ENCODE results near the gene CD22.

- no peak for TF ChIP-seq POLR2AphosphoS5 (IDR thresholded peaks at IDR 0.05)
- no peak for TF ChIP-seq EP300 (IDR thresholded peaks at IDR 0.05)
- no peak for TF ChIP-seq POLR2A (IDR thresholded peaks at IDR 0.05)
Measured at GRCh38 chr19:35369522-35369921, 40.5 kb downstream of the CD22 start.

Data from suprapubic skin (tissue), 4 donors.